Retinal pigment epithelial cell (primary cell): ENCODE data around the gene GPR32.
"Not testable (repeated sequence)": the region's sequence is repeated elsewhere in the genome, so short reads cannot be mapped to it uniquely, and the experiment has no call there.

ENCODE experiments used
- DNase-seq: peaks from one replicate; pipeline ENCODE4 v3.0.0-alpha.2; 2010; ENCODE audit warnings: low read depth
- H3K4me3 ChIP-seq: 2 replicates; pipeline ENCODE4 v1.5.1; 2011; ENCODE audit warnings: mild to moderate bottlenecking, low read length, control low read depth, moderate library complexity
- TF ChIP-seq, protein P1 (sequence below): conservative IDR thresholded peaks from 2 replicates; pipeline ENCODE4 v1.5.1; 2011; ENCODE audit warnings: low read depth, low read length, control low read depth, inconsistent platforms

Gene GPR32

DNA sequence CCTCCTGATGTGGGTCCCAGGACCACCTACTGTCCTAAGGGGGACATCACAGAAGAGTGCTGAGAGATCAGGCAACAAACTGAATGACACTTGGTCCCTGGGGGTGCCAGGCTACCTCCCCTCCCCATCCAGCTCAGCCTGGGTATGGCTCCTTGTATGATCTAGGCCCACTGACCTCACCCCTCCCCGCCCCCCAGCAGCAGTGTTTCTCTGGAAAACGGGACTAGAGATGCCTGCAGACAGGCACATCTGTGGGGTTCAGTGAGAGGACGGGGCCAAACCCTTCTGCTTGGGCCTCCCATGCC lies 29.2 kb downstream of the GPR32 start:
- no peak for DNase-seq
- TF ChIP-seq, protein P1, sequence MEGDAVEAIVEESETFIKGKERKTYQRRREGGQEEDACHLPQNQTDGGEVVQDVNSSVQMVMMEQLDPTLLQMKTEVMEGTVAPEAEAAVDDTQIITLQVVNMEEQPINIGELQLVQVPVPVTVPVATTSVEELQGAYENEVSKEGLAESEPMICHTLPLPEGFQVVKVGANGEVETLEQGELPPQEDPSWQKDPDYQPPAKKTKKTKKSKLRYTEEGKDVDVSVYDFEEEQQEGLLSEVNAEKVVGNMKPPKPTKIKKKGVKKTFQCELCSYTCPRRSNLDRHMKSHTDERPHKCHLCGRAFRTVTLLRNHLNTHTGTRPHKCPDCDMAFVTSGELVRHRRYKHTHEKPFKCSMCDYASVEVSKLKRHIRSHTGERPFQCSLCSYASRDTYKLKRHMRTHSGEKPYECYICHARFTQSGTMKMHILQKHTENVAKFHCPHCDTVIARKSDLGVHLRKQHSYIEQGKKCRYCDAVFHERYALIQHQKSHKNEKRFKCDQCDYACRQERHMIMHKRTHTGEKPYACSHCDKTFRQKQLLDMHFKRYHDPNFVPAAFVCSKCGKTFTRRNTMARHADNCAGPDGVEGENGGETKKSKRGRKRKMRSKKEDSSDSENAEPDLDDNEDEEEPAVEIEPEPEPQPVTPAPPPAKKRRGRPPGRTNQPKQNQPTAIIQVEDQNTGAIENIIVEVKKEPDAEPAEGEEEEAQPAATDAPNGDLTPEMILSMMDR: no peak
- H3K4me3 ChIP-seq: no peak overlapping the region

DNA sequence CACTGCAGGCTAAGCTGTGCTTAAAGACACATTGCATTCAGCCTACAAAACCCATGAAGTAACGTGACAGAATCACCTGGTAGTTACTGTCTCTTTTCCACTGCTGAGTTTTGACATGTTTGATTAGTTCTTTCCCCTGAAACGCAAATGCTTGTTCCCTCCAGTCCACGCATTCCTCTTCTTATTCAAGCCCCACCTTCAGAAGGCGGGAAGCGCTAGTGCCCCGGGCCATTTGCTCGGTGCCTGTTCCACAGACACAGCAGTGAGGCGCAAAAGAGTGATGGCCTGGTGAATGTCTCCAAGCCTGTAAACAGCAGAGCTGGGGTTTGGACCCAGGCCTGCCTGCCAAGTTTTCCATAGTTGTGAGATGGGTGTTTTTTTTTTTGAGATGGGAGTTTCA lies 30.8 kb downstream of the GPR32 start:
- no peak overlapping the region for H3K4me3 ChIP-seq
- DNase-seq: no peak
- TF ChIP-seq, protein P1: no peak

DNA sequence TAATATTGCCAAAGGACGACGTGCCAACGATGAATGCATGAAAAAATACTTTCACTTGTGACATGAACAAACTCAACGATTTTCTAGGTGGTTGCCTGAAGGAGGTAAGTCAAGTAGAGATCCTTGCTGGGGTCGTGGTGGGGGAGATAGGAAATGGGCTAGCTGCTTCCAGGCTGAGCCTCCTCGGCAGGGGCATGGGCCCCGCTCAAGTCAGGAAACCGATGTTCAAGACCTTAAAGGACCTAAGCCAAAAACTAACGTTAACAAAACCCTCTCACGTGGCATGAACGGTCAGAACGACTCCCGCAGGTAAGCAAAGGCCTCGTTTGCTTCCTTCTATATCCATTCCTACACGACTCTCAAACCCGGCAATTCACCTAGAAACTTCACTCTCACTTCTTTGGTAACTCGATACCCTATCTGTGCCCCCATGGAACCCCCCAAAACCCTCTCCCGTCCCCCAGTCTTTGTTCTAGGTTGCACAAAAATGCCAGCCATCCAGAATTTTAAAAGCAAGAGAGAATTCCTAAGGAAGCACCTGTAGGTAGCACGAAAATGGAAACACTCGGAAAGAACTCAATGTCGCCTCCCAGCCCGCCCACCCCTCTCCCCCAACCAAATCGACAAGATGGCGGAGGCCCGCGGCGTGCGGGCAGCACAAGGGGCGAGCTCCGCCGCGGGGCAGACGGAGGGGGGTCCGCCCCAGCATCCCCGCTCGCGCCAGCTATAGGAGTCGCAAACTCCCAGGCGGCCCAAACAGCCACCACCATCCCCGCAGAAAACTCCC lies 33.6 kb downstream of the GPR32 start:
- no peak for DNase-seq
- TF ChIP-seq, protein P1: no peak
- H3K4me3 ChIP-seq: peak overlapping the region; percentile 99

DNA sequence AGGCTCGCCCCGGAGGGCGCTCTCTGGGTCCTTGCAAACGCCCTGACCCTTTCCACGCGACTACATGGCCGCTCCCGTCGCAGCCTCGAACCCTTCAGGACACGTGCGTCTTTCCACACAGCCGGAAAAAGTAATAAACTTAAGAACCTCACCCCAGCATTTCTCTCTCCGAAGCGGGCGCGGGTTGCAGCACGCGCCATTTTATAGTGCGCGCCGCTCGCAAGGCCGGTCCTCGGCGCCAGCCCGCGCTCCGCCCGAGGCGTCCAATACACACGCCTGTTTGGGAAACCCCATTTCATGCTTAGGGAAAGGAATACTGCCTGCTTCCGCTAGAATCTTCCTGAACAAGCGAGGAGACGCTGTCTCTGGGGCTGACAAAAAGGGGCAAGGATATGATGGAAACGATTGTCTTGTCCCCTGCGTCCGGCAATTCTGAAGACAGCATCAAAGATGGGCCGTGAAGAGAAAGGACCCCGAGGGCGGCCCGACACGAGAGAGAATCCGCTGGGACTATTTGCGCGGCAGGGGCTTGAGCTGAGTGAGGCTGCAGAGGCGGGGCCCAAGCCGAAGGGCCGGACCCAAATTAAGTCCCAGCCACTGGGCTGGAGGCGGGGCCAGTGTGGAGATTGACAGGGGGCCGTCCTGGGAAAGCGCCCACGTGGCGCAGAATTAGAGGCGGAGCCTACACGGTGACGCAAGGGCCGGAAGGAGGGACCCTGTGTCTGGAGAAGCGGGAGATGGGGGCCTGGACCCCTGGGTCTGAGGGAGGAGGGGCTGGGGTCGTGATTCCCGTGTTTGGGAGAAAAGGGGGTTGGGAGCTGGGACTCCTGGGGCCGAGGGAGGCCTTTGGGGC lies 34.4 kb downstream of the GPR32 start:
- DNase-seq: peak; percentile 96
- H3K4me3 ChIP-seq: peak overlapping the region; percentile 99
- TF ChIP-seq, protein P1: no peak

DNA sequence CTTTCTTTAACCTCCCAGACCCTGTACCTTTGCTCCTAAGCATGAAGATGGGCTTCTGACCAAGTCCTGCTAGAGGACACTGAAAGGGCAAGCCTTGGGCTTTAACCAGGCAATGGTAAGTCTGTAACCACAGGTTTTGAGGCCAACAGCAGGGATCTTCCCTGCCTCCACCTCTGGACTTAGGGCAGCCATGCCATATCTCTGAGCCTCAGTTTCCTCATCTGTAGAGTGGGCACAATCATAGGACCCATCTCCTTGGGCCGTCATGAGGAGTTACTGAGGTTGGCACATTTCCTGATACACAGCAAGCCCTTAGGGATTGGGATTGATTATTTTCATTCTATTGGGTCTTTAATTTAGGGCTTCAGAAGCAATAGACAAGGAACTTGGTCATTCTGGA lies 38.6 kb downstream of the GPR32 start:
- TF ChIP-seq, protein P1: no peak
- no peak overlapping the region for H3K4me3 ChIP-seq
- DNase-seq: no peak

DNA sequence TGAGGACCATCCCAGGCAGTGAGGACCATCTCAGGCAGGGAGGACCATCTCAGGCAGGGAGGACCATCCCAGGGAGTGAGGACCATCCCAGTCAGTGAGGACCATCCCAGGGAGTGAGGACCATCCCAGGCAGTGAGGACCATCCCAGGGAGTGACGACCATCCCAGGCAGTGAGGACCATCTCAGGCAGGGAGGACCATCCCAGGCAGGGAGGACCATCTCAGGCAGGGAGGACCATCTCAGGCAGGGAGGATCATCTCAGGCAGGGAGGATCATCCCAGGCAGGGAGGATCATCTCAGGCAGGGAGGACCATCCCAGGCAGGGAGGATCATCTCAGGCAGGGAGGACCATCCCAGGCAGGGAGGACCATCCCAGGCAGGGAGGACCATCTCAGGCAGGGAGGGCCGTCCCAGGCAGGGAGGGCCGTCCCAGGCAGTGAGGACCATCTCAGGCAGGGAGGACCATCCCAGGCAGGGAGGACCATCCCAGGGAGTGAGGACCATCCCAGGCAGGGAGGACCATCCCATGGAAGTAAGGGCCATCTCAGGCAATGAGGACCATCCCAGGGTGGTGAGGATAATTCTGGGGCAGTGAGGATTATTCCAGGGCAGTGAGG lies 41.5 kb downstream of the GPR32 start:
- DNase-seq, H3K4me3 ChIP-seq: not testable (repeated sequence)

DNA sequence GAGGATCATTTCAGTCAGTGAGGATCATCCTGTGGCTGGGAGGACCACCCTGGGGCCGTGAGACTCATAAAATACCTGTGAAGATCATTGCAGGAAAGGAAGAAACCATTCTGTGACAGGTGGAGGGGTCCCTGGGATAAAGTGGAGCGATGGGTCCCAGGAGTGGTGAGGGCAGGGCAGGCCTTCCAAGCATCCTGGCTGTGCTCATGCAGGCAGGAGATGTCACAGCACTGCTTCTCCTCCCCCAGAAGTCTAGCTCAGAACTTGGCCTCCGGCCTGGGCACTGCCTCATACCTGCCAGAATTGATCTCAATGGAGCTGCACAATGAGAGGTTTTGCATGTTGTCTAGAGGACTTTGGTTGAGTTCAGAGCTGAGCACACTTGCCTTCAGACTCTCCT lies 42.2 kb downstream of the GPR32 start:
- TF ChIP-seq, protein P1: no peak
- no peak overlapping the region for H3K4me3 ChIP-seq
- no peak for DNase-seq
